ENCODE data around the gene SLC15A1.

Gene SLC15A1

GRCh38 chr13:98752467-98753290 is at the start of gene SLC15A1:
Gene SLC15A1 (minus strand): TSS chr13:98752672. CDS start chr13:98752598, 74 bp downstream.
- DNase-seq: no peak

GRCh38 chr13:98801626-98802418 is 49.4 kb upstream of the SLC15A1 start:
- DNase-seq: no peak

DNA sequence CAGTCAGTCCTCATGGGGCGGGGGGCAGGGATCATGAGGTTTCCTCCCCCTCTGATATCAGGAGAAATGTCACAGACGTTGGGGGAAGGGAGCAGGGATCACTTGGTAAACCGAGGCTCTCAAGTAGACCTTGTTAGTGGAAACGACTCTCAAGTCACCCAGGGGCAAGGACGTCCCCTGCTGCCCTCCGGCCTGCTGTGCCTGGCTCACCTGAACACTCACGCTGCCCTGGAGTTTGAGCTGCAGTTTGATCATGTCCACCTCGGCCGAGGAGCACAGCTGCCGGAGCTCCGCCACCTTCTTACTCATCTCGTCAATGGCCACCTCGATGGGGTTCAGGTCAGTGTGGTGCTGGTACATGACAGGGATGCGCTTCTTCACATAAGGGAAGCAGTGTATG is 47.6 kb upstream of the SLC15A1 start:
- DNase-seq: no peak

- no peak for DNase-seq
Observed at GRCh38 chr13:98798849-98799645, 46.6 kb upstream of the SLC15A1 start.

DNA sequence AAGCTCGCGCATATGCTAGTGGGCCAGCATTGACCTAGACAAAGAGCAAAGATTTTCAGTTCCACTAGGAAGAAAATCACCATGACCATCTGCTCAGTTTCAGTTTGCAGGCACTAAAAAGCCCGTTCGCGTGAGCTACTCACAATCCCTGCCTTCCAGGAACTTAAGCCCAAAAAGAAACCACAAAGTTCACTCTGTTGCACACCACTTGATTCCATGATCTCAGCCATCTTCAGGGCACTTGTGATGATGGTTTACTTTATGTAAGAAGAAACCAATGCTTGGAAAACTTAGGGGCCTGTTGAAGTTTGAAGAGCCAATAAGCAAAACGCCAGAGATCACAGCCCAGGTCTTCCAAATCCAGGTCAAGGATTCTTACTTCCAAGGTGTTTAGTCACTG is 45.0 kb upstream of the SLC15A1 start:
- no peak for DNase-seq

- no peak for DNase-seq
Observed at GRCh38 chr13:98796798-98797197, 44.3 kb upstream of the SLC15A1 start.

DNA sequence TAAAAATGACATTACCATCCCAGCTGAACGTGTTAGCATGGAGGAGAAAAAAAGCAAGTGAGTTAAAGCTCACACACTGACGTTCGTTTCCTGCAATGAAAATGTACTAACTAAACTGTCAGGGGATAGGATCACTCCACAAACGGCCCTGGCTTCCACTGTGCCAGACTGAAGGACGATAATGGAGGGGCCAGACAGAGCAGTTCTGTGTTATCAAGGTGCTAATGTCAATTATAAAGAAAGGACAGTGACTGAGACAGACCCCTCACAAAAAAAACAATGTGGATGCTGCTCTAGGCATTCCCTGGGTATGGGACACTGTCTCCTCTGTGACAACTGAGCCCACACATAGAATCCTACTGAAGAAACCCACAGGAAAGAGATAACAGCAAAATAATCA is 43.7 kb upstream of the SLC15A1 start:
- no peak for DNase-seq

GRCh38 chr13:98795220-98795619 is 42.7 kb upstream of the SLC15A1 start:
- DNase-seq: no peak

- no peak for DNase-seq
Observed at GRCh38 chr13:98794498-98794897, 42.0 kb upstream of the SLC15A1 start.

GRCh38 chr13:98792785-98793495 is 40.5 kb upstream of the SLC15A1 start:
- DNase-seq: no peak

GRCh38 chr13:98792321-98792720 is 39.8 kb upstream of the SLC15A1 start:
- DNase-seq: no peak

GRCh38 chr13:98791611-98792010 is 39.1 kb upstream of the SLC15A1 start:
- no peak for DNase-seq

- no peak for DNase-seq
Observed at GRCh38 chr13:98787996-98788395, 35.5 kb upstream of the SLC15A1 start.

GRCh38 chr13:98787173-98787572 is 34.7 kb upstream of the SLC15A1 start:
- no peak for DNase-seq

GRCh38 chr13:98786023-98786422 is 33.6 kb upstream of the SLC15A1 start:
- no peak for DNase-seq

DNA sequence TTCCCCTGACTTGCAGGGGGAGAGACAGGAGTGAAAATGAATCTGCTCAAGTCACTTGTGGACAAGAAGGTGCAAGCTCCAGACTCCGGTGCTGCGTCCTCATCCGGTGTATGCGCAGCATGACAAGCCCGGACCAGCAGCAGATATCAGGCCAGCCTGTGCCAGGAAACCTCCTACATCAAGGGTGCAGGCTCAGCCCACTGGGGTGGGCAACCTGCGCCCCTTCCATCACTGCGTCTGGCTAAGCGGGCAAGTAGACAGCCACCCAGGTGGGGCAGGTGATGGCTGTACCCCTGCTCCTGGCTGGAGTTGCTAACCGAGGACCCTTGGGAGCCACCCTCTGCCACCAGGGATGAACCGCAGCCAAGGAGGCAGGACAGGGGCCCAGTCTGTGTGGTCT is 32.9 kb upstream of the SLC15A1 start:
- no peak for DNase-seq

- no peak for DNase-seq
Observed at GRCh38 chr13:98784666-98785065, 32.2 kb upstream of the SLC15A1 start.

DNA sequence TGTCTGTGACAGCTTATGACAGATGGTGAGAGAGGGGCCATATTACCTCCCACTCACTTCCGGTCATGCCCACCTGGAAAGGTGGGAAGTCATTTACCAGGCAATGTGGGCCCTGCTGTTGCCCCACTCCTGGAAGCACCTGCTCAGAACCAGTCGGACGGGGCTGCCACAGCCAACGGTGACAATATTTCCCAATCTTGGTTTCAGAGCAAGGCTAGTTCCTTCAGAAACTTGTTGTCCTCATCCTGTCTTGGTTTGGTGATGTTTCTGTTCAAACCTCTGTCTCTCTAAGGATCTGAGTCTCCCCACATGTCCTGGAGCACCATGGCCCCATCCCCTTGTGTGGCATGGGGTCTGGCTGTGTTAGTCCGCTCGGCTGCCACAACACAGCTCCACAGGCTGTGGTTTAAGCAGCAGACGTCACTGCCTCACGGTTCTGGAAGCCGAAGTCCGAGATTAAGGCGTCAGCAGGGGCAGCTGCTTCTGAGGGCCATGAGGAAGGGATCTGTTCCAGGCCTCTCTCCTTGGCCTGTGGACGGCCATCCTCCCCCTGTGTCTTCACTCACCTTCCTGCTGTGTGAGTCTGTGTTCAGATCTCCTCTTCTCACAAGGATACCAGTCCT is 31.5 kb upstream of the SLC15A1 start:
- no peak for DNase-seq

- no peak for DNase-seq
Observed at GRCh38 chr13:98782654-98783053, 30.2 kb upstream of the SLC15A1 start.

DNA sequence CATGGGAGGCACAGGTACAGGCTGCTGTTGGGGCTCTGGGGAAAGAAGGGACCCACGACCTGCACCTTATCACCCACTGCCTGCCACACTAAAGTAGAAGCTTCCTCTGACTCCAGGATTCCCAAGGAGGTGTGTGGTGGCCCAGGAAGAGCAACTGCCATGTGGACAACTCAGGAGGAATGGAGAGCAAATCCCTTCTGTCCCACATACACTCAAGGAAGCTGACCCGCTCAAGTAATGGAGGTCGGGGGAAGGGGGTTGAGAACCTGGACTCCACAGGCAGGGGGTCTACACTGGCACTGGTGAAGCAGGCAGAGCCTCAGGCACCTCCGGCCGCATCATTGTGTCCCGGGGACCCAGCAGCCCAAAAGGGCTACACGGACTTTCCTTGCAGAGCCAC is 29.4 kb upstream of the SLC15A1 start:
- no peak for DNase-seq

DNA sequence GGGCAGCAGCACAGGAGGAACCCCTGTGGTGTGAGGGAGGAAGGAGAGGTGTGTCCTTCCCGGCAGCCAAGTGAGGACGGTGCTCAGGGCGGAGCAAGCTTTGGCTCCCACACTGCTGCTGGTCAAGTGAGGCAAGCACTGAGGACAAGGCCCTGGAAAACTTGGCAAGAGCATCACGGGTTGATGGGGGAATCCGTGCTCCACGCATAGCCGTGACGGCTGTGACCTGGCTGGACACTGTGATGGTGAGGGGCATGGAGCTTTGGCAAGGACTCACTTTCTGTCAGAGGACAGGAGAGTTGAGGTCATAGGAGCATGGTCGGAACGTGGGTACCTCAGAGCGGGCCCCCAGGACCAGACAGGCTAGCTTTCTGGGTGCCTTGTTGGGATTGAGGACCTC is 29.0 kb upstream of the SLC15A1 start:
- no peak for DNase-seq

- DNase-seq: no peak
Observed at GRCh38 chr13:98781045-98781444, 28.6 kb upstream of the SLC15A1 start.

Data from activated naive CD4-positive, alpha-beta T cell treated with anti-CD3 and anti-CD28 coated beads, Interleukin-2, amount 50 U/mL, for 16 hours (primary cell).